Ishikawa (cell line): ENCODE data around the gene ZNF488.

Experiments used
- CEBPB ChIP-seq: IDR thresholded peaks from 2 replicates; pipeline ENCODE4 v1.6.1; 2012
- CREB1 ChIP-seq: IDR thresholded peaks from 2 replicates; pipeline ENCODE4 v1.6.1; 2012; ENCODE audit warnings: low read depth
- EGR1 ChIP-seq: IDR thresholded peaks from 2 replicates; pipeline ENCODE4 v1.6.1; 2012
- EP300 ChIP-seq: IDR thresholded peaks from 2 replicates; pipeline ENCODE4 v1.6.1; 2012; ENCODE audit warnings: borderline replicate concordance
- FOXM1 ChIP-seq: IDR thresholded peaks from 2 replicates; pipeline ENCODE4 v1.6.1; 2012; ENCODE audit warnings: low read depth, borderline replicate concordance
- NFIC ChIP-seq: IDR thresholded peaks from 2 replicates; pipeline ENCODE4 v1.6.1; 2012
- RAD21 ChIP-seq: IDR thresholded peaks from 2 replicates; pipeline ENCODE4 v1.6.1; 2012; ENCODE audit warnings: low read depth
- TAF1 ChIP-seq: IDR thresholded peaks from 2 replicates; pipeline ENCODE4 v1.6.1; 2012; ENCODE audit warnings: low read depth, mild to moderate bottlenecking
- TCF12 ChIP-seq: IDR thresholded peaks from 2 replicates; pipeline ENCODE4 v1.6.1; 2012; ENCODE audit warnings: low read depth
- TEAD4 ChIP-seq: IDR thresholded peaks from 2 replicates; pipeline ENCODE4 v1.6.1; 2012
- YY1 ChIP-seq: IDR thresholded peaks from 2 replicates; pipeline ENCODE4 v1.6.1; 2012; ENCODE audit warnings: low read depth
- ZBTB7A ChIP-seq: IDR thresholded peaks from 2 replicates; pipeline ENCODE4 v1.6.1; 2012; ENCODE audit warnings: low read depth
- TF ChIP-seq, protein P1 (sequence below): IDR thresholded peaks from 2 replicates; pipeline ENCODE4 v1.6.1; 2012; ENCODE audit warnings: low read depth, mild to moderate bottlenecking
- TF ChIP-seq, protein P2 (sequence below): IDR thresholded peaks from 2 replicates; pipeline ENCODE4 v1.6.1; 2012
- TF ChIP-seq, protein P3 (sequence below): IDR thresholded peaks from 2 replicates; pipeline ENCODE4 v1.6.1; 2012

The ZNF488 gene

GRCh38 chr10:47350671-47351640 lies 33.1 kb downstream of the ZNF488 start:
- TF ChIP-seq EGR1 = no peak
- TF ChIP-seq TAF1 = no peak
- TF ChIP-seq, protein P1, sequence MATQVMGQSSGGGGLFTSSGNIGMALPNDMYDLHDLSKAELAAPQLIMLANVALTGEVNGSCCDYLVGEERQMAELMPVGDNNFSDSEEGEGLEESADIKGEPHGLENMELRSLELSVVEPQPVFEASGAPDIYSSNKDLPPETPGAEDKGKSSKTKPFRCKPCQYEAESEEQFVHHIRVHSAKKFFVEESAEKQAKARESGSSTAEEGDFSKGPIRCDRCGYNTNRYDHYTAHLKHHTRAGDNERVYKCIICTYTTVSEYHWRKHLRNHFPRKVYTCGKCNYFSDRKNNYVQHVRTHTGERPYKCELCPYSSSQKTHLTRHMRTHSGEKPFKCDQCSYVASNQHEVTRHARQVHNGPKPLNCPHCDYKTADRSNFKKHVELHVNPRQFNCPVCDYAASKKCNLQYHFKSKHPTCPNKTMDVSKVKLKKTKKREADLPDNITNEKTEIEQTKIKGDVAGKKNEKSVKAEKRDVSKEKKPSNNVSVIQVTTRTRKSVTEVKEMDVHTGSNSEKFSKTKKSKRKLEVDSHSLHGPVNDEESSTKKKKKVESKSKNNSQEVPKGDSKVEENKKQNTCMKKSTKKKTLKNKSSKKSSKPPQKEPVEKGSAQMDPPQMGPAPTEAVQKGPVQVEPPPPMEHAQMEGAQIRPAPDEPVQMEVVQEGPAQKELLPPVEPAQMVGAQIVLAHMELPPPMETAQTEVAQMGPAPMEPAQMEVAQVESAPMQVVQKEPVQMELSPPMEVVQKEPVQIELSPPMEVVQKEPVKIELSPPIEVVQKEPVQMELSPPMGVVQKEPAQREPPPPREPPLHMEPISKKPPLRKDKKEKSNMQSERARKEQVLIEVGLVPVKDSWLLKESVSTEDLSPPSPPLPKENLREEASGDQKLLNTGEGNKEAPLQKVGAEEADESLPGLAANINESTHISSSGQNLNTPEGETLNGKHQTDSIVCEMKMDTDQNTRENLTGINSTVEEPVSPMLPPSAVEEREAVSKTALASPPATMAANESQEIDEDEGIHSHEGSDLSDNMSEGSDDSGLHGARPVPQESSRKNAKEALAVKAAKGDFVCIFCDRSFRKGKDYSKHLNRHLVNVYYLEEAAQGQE = no peak
- TF ChIP-seq YY1 = no peak
- TF ChIP-seq, protein P2, sequence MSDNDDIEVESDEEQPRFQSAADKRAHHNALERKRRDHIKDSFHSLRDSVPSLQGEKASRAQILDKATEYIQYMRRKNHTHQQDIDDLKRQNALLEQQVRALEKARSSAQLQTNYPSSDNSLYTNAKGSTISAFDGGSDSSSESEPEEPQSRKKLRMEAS = no peak
- TF ChIP-seq TEAD4 = no peak
- TF ChIP-seq FOXM1 = no peak
- no peak for TF ChIP-seq CREB1
- TF ChIP-seq EP300 = no peak
- TF ChIP-seq TCF12 = no peak
- TF ChIP-seq NFIC = no peak

DNA sequence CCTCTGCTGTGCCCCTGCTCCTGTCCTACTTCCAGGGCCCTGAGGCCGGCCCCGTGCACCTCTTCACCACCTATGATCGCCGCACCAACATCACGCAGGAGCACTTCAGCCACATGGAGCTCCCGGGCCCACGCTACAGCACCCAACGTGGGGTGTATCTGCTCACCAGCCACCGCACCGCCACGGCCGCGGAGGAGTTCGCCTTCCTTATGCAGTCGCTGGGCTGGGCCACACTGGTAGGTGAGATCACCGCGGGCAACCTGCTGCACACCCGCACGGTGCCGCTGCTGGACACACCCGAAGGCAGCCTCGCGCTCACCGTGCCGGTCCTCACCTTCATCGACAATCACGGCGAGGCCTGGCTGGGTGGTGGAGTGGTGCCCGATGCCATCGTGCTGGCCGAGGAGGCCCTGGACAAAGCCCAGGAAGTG lies 34.1 kb downstream of the ZNF488 start:
- no peak for TF ChIP-seq EP300
- TF ChIP-seq, protein P1 = no peak

GRCh38 chr10:47349516-47349915 lies 34.6 kb downstream of the ZNF488 start:
- TF ChIP-seq CREB1 (no peak), RAD21 (no peak), EGR1 (no peak), TCF12 (no peak), EP300 (no peak), TAF1 (no peak), CEBPB (no peak), NFIC (no peak), FOXM1 (no peak)
- TF ChIP-seq, protein P3, sequence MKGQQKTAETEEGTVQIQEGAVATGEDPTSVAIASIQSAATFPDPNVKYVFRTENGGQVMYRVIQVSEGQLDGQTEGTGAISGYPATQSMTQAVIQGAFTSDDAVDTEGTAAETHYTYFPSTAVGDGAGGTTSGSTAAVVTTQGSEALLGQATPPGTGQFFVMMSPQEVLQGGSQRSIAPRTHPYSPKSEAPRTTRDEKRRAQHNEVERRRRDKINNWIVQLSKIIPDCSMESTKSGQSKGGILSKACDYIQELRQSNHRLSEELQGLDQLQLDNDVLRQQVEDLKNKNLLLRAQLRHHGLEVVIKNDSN = no peak
- TF ChIP-seq, protein P2 = no peak
- TF ChIP-seq, protein P1 = no peak

DNA sequence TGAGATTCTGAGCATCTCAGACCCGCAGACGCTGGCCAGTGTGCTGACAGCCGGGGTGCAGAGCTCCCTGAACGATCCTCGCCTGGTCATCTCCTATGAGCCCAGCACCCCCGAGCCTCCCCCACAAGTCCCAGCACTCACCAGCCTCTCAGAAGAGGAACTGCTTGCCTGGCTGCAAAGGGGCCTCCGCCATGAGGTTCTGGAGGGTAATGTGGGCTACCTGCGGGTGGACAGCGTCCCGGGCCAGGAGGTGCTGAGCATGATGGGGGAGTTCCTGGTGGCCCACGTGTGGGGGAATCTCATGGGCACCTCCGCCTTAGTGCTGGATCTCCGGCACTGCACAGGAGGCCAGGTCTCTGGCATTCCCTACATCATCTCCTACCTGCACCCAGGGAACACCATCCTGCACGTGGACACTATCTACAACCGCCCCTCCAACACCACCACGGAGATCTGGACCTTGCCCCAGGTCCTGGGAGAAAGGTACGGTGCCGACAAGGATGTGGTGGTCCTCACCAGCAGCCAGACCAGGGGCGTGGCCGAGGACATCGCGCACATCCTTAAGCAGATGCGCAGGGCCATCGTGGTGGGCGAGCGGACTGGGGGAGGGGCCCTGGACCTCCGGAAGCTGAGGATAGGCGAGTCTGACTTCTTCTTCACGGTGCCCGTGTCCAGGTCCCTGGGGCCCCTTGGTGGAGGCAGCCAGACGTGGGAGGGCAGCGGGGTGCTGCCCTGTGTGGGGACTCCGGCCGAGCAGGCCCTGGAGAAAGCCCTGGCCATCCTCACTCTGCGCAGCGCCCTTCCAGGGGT lies 35.2 kb downstream of the ZNF488 start:
- TF ChIP-seq ZBTB7A (no peak), TEAD4 (no peak), TAF1 (no peak), FOXM1 (no peak), TCF12 (no peak), NFIC (no peak)
- TF ChIP-seq, protein P2 = no peak
